Vagina (tissue), 2 donors: ENCODE results near the gene ANK2. TPM values are rescaled to one million over a fixed set of nuclear protein-coding genes. Genes with fewer than 3 reads are reported as not detected.

Experiments
- DNase-seq, 2 donors: peaks; one replicate each; pipeline ENCODE4 v3.0.0-alpha.2; 2017; ENCODE audit errors: extremely low spot score in 2 of 2
- H3K27ac ChIP-seq: fragments of 200-600 bp; sonication (generic); one replicate; pipeline ENCODE4 v1.5.1; 2019
- H3K27me3 ChIP-seq: fragments of 200-600 bp; sonication (generic); one replicate; pipeline ENCODE4 v1.5.1; 2019
- H3K36me3 ChIP-seq, 2 donors: fragments of 200-600 bp; sonication (generic); one replicate each; pipeline ENCODE4 v1.5.1; 2017 to 2019
- H3K4me1 ChIP-seq: fragments of 200-600 bp; sonication (generic); one replicate; pipeline ENCODE4 v1.5.1; 2019
- H3K4me3 ChIP-seq, 2 donors: fragments of 200-600 bp; sonication (generic); 1 replicate in 1 of 2; 2 replicates in 1 of 2; pipeline ENCODE4 v1.5.1; 2016 to 2019
- H3K9me3 ChIP-seq: fragments of 200-600 bp; sonication (generic); one replicate; pipeline ENCODE4 v1.5.1; 2019
- POLR2A ChIP-seq, 2 donors: fragments of 450-650 bp; IDR thresholded peaks; one replicate each; pipeline ENCODE4 v1.6.1; 2017; ENCODE audit warnings: antibody characterized with exemption in 2 of 2, mild to moderate bottlenecking in 2 of 2, moderate library complexity in 2 of 2
- POLR2AphosphoS5 ChIP-seq, 2 donors: sonication (generic); formaldehyde crosslinking; IDR thresholded peaks; one replicate each; pipeline ENCODE4 v1.9.0; 2017; ENCODE audit warnings: antibody characterized with exemption in 2 of 2, mild to moderate bottlenecking in 2 of 2, low read depth in 1 of 2; ENCODE audit not compliant: insufficient read depth in 1 of 2
- intact Hi-C: fragments of 100-400 bp; cut with DNase I; formaldehyde crosslinking; loops from one replicate; pipeline ENCODE4 v1.15.1; 2023
- total RNA-seq: library from RNA; depleted of rRNA; stranded (reverse); fragments of >200 nt; gene quantifications from one replicate; pipeline ENCODE4 v1.2.3, GENCODE V29; 2016
- TF ChIP-seq, protein P1 (sequence below), 3 experiments: fragments of 450-650 bp in 2 of 3; fragments of 200-600 bp in 1 of 3; sonication (generic) in 1 of 3; IDR thresholded peaks; one replicate each; pipeline ENCODE4 v1.5.1; 2017 to 2019; ENCODE audit warnings: antibody characterized with exemption in 3 of 3, mild to moderate bottlenecking in 2 of 3, moderate library complexity in 2 of 3

Gene ANK2
- total RNA-seq, 1 donor from 2014 or later: 64.6 TPM

DNA sequence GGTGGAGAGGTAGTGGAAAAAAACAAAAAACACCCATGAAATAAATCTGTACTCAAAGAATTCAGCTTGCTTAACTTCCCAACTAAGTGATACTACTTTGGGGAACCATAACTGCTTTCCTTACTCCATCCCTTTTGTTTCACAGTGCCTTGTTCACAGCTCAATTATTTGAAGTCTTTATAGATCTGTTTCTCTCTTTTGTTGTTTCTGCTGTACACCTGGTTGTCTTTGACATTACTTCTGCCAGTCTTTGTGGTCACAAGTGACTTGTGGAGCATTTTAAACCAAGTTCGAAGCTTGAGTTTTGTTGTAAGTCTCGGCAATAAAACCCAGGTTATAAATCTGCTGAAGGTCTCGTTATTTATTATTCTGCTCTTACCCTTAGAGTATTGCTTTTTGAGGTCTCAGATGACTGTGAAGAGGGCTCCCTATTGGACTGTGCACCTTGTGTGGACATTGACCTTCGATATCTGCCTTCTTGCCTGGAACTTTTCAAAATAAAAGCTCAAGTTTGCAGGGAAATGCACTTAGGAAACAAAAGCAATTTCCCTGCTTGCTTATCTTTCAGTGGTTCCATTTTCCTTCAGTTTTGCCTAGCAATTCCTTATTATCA, 59.8 kb downstream of the ANK2 start:
- Histone ChIP-seq H3K4me1 (no peaks in the 10 kb centered on the region), H3K4me3 (no peak overlapping the region), H3K27ac (no peak overlapping the region), H3K9me3 (no peaks in the 10 kb centered on the region), H3K27me3 (no peaks in the 10 kb centered on the region), H3K36me3 (no peaks in the 10 kb centered on the region)
- TF ChIP-seq, protein P1, sequence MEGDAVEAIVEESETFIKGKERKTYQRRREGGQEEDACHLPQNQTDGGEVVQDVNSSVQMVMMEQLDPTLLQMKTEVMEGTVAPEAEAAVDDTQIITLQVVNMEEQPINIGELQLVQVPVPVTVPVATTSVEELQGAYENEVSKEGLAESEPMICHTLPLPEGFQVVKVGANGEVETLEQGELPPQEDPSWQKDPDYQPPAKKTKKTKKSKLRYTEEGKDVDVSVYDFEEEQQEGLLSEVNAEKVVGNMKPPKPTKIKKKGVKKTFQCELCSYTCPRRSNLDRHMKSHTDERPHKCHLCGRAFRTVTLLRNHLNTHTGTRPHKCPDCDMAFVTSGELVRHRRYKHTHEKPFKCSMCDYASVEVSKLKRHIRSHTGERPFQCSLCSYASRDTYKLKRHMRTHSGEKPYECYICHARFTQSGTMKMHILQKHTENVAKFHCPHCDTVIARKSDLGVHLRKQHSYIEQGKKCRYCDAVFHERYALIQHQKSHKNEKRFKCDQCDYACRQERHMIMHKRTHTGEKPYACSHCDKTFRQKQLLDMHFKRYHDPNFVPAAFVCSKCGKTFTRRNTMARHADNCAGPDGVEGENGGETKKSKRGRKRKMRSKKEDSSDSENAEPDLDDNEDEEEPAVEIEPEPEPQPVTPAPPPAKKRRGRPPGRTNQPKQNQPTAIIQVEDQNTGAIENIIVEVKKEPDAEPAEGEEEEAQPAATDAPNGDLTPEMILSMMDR (IDR thresholded peaks at IDR 0.05): no peak
- no peak for TF ChIP-seq POLR2A (IDR thresholded peaks at IDR 0.05)
- no peak for TF ChIP-seq POLR2AphosphoS5 (IDR thresholded peaks at IDR 0.05; ENCODE audit: insufficient read depth in 1 of 2, low read depth in 1 of 2)
- no peak for DNase-seq
- intact Hi-C loops: no loop called here

GRCh38 chr4:113112338-113112978, 63.0 kb downstream of the ANK2 start:
- H3K27me3 ChIP-seq: no peaks in the 10 kb centered on the region
- intact Hi-C loops: no loop called here
- H3K9me3 ChIP-seq: no peaks in the 10 kb centered on the region
- TF ChIP-seq POLR2A (IDR thresholded peaks at IDR 0.05) (no peak), POLR2AphosphoS5 (IDR thresholded peaks at IDR 0.05; ENCODE audit: insufficient read depth in 1 of 2, low read depth in 1 of 2) (no peak)
- TF ChIP-seq, protein P1 (IDR thresholded peaks at IDR 0.05): no peak
- H3K36me3 ChIP-seq: no peaks in the 10 kb centered on the region
- H3K4me3 ChIP-seq: no peak overlapping the region
- no peak for DNase-seq
- H3K27ac ChIP-seq: no peak overlapping the region
- H3K4me1 ChIP-seq: peaks cover 9% of the 10 kb centered on the region

GRCh38 chr4:113113151-113113550, 63.7 kb downstream of the ANK2 start:
- Histone ChIP-seq H3K36me3 (no peaks in the 10 kb centered on the region), H3K9me3 (no peaks in the 10 kb centered on the region), H3K27me3 (no peaks in the 10 kb centered on the region), H3K27ac (no peak overlapping the region), H3K4me1 (peaks cover 9% of the 10 kb centered on the region), H3K4me3 (no peak overlapping the region)
- DNase-seq: no peak
- TF ChIP-seq, protein P1 (IDR thresholded peaks at IDR 0.05): no peak
- intact Hi-C loops: no loop called here

DNA sequence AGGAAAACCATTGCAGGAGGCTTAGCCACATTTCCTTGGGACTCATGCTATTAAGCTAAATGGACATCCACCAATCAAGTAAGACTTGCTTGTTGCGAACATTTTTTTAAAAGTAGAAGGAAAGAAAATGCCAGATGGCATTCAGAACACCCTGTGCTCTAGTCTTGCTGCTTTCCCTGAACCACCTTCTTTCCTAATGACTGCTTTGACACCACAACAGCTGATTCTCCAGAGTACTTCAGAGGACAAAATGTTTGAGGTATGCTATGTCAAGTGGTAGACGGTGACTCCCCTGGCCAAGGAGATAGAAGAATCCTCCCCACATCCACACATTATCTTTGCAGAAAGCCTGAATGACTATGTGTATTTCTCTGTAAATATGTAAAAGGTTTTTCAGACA, 65.4 kb downstream of the ANK2 start:
- DNase-seq: no peak
- H3K36me3 ChIP-seq: no peaks in the 10 kb centered on the region
- no peak overlapping the region for H3K27ac ChIP-seq
- H3K4me1 ChIP-seq: peaks cover 9% of the 10 kb centered on the region
- intact Hi-C loops: no loop called here
- H3K27me3 ChIP-seq: no peaks in the 10 kb centered on the region
- no peak overlapping the region for H3K4me3 ChIP-seq
- no peak for TF ChIP-seq POLR2AphosphoS5 (IDR thresholded peaks at IDR 0.05; ENCODE audit: insufficient read depth in 1 of 2, low read depth in 1 of 2)
- no peak for TF ChIP-seq POLR2A (IDR thresholded peaks at IDR 0.05)
- TF ChIP-seq, protein P1 (IDR thresholded peaks at IDR 0.05): no peak
- H3K9me3 ChIP-seq: no peaks in the 10 kb centered on the region
